ENCODE results near the gene C4B. TPM values are rescaled to one million over a fixed set of nuclear protein-coding genes. Genes with fewer than 3 reads are reported as not detected.

The C4B gene
- total and polyA plus RNA-seq, 9 of the 15 experiments (the other 6 are each of a cell fraction or from before 2014, with no cell fraction given) = 0.32 to 8.8 (median 5.4) TPM

- TF ChIP-seq FOXP4 (CRISPR knock-in tag; IDR thresholded peaks at IDR 0.05; ENCODE audit: borderline replicate concordance) = peak; percentile 79; the same call in 1 of the 2 replicates
- TF ChIP-seq PREB (CRISPR knock-in tag; IDR thresholded peaks at IDR 0.05) = peak; percentile 85; the same call in 1 of the 2 replicates
- TF ChIP-seq KAT7 (CRISPR knock-in tag; IDR thresholded peaks at IDR 0.05; ENCODE audit: borderline replicate concordance) = peak; percentile 98
- no peak; the same call in 1 of the 2 replicates for TF ChIP-seq RB1 (IDR thresholded peaks at IDR 0.05; ENCODE audit: low read depth)
- TF ChIP-seq MGA (IDR thresholded peaks at IDR 0.05) = peak; percentile 98
- TF ChIP-seq NCOA1 (IDR thresholded peaks at IDR 0.05; ENCODE audit: low read depth) = no peak; the same call in 1 of the 2 replicates
- TF ChIP-seq NFE2L1 (tag; IDR thresholded peaks at IDR 0.05; ENCODE audit: borderline replicate concordance, low read depth) = no peak
- peak in 1 of 2 experiments; percentile 3; a peak in 2 of 4 replicates for TF ChIP-seq NRF1 (conservative IDR thresholded peaks at IDR 0.05 in 1 of 2, IDR thresholded peaks at IDR 0.05 in 1 of 2)
- TF ChIP-seq ZHX1 (conservative IDR thresholded peaks at IDR 0.05; ENCODE audit: low read length) = no peak
Observed at GRCh38 chr6:31972709-31973350, 41.8 kb upstream of the C4B start (continued).

Data from K562 (cell line).